NCI-H1092 treated with DMSO at 0.1 percent for 48 hours (cell line): ENCODE data around the gene SYPL1.
A peak's percentile ranks its signal among the peaks of the same experiment; 100 is the strongest.

ENCODE experiments used
- DNase-seq: peaks from one replicate; lab custom pipeline; 2025; lab: John Stamatoyannopoulos, UW

The SYPL1 gene

DNA sequence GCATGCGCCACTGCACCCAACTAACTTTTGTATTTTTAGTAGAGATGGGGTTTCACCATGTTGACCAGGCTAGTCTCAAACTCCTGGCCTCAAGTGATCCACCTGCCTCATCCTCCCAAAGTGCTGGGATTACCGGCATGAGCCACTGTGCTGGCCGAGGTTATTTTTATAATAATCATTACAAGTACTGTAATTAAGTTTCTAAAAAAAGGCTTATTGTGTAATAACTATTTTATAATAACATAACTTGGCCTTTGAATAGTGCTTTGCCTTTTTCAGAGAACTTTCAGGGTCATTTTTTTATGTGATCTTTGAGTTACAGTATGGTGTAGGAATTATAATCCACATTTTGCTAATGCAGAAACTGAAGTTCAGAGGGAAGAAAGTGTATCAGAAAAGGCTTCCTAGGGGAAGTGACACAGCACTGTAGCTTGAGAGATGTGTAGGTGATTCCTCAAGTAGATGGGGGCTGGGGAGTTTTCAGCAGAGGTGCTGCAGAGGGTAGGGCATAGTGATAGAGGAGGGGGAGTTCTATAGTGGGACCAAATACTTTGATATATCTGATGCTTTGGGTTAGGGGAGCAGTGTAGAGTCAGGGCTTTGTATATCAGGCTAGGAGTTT, 9.2 kb upstream of the SYPL1 start:
- no peak for DNase-seq

DNA sequence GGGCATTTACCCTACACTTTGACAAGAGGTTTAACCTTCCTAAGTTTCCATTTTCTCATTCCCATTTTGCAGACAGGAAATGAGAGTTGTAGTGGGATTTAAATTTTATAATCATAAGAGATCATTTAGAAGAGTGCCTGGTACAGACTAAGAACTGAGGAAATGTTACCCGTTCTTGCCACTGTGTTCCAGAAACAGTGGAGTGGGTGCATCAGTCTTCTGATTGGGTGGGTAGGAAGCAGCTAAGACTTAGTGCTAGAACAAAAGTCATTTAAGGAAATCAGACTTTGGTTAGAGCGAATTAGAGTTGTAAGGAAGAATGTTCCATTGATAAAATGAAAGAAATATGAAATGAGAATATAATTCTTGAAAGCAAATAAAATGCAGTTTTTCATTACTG, 8.4 kb upstream of the SYPL1 start:
- no peak for DNase-seq

- DNase-seq, result no peak
These were observed 7.6 kb upstream of the SYPL1 start for GRCh38 chr7:106119719-106120118.

- DNase-seq, result no peak
These were observed 5.9 kb upstream of the SYPL1 start for GRCh38 chr7:106117786-106118544.

DNA sequence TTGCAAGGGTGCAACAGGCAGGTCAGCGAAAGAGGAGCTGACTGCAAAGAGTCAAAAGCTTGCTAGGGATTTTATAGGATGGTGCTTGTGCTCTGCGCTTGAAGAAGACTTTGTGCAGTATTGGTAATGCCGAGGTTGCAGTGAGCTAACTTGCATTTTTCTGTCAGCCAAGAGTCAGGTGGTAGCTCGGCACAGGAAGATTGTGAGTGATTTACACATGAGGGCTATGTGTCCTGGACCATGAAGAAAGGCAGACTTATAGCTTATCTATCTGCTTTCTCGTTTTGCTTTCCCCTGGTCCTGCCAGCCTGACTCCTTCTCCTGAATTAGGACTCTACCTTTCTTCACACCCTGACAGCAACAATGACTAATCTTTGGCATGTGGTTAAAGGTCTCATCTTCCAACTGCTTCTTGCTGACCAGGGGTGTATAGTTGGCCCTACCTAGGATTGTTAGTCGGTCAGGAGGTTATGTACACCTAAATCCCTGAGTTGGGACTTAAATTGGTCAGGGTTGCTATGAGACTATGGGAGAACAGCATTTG, 4.1 kb upstream of the SYPL1 start:
- no peak for DNase-seq

DNA sequence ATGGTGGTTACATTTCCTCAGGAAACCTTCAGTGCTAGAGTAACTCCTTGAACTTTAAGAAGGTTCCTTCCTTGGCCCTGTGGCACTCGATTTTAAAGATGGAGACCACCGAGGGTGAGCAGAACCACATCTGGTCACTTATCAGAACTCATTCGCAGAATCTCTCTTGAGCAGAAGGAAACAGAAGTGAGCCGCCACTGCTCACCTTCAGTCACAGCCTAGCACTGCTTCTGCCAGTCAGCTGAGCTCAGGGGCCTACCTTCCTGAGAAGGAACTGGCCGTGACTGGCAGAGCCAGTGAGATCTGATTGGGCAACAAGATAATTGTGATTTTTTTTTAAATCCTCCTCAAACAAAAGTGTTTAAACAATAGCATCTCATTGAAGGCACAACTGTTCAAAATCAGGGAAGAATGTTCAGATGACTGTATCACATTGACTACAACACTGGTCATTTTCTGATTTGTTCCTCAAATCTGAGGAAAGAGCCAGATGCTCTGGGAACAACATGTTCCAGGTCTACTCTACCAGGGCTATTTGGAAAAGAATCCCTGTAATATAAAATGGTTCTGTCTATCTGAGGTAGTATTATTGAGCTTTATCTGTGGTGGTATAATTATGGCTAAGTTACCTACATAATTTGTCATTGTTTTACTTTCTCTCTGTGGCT, 2.7 kb upstream of the SYPL1 start:
- no peak for DNase-seq

DNA sequence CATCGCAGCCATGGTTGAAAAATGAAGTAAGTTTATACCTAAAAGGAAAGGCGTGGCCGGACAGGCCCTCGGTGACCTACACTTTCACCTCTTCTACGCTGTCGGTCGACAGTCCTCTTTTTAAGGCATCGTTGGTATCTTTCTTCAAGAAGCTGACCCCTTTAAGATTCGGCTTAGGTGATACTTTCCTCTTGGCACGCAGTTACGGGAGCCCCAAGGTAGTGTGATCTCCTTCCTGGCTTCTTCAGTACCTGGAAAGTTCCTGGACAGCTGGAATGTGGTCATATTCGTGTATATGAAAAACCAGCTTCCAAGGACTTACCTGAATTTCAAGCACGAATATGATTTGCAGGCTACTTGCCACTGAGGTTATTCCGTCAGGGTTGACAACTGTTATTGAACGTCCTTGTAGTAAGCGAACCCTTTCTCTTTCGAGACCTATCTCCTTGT, 885 bp upstream of the SYPL1 start:
- DNase-seq, result no peak

GRCh38 chr7:106111655-106112117, 426 bp downstream of the SYPL1 start:
- DNase-seq, result peak; percentile 63

DNA sequence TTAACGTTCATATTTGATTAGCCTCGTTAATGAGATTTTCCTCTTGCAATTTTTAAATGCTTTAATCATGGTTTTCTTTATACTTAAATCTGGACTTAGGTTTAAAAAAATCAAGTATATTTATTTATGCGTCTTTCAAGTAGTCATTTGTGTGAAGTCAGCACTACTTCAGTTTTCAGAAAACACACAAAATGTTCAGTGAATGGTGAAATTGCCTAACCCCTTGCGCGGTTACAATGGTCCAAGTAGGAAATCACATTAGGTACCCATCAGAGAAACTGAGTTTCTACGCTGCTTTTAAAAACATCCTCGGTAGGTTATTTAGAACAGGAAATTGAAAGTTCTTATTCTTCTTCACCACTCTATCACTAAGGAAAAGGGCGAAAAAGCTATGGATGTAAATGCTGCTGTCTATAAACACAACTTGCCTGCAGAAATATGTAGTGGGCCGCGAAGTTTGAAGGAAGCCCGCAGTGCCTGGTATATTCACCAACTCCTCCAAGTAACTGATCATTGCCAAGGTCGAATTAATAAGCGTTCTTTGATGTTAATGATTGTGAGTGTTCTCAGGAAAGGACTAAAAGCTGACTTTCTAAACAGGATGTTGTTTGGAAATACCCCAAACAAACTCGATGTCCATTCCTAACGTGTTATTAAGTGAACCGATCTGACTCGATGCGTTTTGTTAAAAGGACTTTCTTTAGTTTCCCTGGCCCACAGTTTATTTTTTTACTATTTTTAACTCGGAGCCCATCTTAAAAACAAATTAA, 1.0 kb downstream of the SYPL1 start:
- DNase-seq, result no peak

DNA sequence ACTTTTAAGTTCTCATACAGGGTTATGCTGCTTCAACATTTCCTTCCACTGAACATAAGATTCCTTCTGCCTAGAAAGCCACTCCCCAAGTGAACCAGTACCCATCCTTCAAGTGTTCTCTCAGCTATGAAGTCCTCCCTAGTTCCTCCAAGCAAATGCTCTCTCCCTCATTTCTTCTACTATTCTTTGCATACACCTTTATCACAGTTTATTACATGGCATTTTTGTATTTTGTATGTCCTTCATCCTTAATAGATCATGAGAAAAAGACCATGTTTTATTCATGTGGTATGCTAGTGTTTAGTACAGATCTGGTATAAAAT, 1.9 kb downstream of the SYPL1 start:
- DNase-seq, result no peak

DNA sequence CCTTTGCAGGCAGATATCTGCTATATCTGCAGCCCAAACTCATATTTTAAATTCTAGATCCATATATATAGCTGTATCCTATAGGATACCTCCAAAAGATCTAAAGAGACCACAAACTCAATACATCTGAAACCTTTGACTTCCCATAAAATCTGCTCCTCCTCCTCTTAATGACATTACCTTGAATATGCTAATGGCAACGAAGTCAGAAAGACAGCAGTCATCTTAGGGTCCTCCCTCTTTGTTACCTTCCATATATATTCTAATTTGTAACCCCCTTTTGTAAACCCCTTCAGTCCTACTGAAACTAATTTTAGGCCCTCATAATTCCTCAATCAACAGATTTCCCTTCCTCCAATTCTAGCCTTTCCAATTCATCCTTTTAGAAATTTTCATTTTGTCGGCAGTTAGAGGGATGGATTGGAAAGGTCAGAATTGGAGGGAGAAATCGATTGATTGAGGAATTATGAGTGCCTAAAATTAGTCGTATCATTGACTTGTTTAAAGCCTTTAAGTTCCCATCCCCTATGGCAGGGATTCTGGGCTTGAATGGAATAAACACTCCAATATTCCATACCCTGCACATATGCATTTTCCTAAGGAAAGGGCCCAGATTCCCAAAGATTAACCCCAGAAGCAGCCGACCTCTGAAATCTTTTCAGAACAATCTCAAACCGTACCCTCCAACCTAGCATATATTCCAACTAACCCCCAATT, 2.4 kb downstream of the SYPL1 start:
- no peak for DNase-seq

GRCh38 chr7:106108991-106109390, 3.1 kb downstream of the SYPL1 start:
- DNase-seq, result no peak

DNA sequence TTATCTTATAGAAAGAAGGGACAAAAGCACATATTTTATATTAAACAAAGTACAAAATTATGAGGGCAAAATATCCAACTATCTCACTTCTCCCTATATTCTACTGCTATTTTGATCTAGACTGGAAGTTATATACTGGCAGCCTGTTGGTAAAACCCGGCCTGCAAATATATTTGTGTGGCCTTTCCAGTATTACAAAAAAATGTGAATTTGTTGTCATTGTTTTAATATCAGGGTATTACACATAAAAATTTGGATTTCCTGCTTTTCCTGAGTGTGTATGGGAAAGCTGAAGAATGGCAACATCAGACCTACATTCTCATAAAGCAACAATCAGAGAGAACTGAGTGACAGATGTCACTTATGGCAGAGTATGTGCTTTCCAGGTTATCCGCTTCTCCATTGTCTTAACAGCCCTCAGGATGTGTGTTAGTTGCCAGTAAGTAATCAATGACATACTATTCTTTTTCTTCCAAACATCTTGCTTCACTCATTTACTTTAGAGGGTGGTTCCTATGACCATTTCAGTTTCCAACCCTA, 7.3 kb downstream of the SYPL1 start:
- DNase-seq, result no peak

DNA sequence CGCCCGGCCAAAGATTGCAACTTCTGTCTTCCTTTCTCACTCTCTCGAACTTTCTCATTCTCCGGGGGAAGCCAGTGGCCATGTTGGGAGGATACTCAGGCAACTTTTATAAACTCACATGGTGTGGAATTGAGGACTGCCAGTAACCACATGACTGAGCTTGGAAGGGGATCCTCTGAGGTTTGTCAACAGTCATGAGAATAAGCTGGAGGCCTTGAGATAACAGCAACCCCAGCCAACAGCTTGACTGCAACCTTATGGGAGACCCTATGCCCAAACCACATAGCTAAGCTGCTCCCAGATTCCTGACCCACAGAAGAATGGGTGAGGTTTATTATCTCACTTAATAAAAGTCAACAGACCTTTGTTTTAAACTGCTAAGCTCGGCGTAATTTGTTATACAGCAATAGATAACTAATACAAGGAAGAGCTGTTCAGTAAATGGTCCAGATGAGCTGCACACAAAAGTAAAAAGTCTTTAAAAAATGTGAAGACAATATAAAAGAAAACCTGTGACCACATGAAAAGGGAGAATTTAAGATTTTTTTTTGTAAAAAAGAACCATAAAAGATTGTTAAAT, 9.6 kb downstream of the SYPL1 start:
- no peak for DNase-seq

DNA sequence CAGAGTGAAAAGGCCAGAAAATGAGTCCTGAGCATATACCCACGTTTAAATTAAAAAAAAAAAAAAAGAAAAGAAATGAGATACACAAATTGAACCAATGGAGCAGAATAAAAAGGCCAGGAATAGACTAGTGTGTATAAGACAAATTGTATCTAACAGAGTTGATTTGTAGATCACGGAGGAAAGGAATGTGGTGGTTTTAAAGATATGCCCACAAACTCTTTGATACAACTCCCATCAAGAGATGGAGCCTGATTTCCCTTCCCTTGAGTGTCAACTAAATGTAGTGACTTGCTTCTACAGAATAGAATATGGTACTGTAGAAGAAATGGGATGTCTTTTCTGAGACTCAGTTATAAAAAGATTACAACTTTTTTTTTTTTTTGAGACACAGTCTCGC, 10.4 kb downstream of the SYPL1 start:
- no peak for DNase-seq

DNA sequence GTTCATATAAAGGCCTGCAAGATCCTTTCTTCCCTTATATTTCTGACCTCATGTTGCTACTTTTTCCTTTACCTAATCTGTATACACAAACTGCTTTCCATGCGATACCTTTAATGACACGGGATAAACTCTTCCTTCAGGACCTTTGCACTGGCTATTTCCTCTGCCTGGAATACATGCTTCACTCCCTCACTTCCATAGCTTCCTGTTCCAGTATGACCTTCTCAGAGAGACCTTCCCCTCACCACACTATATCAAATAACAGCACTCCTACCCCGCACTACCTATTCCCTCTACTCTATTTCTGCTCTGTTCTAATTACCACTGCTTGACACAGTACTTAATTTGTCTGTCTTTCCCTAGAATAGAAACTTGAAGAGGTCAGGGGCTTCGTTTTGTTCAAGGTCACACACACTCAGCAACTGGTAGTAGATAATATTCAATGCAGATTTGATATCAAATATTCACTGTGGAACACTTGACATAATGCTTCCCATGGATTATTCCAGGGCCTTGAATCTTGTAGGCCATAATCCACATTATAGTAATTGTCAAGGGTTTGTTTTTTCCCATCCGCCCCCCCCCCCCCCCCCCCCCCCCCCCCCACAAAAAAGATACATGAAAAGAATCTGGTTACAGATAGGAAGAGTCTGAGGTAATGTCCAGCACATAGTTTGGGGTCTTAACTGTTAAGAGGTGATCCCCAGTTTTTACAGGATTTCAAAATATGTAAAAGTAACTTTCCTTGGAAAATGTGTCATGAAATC, 11.1 kb downstream of the SYPL1 start:
- DNase-seq, result no peak

DNA sequence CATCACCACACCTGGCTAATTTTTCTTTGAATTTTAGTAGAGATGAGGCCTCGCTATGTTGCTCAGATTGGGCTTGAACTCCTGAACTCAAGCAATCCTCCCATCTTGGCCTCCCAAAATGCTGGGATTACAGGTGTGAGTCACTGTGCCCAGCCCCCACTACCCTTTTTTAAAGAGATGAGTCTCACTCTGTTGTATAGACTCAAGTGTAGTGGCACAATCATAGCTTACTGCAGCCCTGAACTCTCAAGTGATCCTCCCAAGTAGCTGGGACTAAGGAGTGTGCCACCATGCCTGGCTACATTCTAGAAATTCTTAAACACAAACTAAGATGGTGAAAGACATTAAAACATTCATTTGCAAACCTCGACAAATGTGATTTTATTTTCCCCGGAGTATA, 12.6 kb downstream of the SYPL1 start:
- DNase-seq, result no peak

GRCh38 chr7:106098889-106099288, 13.2 kb downstream of the SYPL1 start:
- no peak for DNase-seq

DNA sequence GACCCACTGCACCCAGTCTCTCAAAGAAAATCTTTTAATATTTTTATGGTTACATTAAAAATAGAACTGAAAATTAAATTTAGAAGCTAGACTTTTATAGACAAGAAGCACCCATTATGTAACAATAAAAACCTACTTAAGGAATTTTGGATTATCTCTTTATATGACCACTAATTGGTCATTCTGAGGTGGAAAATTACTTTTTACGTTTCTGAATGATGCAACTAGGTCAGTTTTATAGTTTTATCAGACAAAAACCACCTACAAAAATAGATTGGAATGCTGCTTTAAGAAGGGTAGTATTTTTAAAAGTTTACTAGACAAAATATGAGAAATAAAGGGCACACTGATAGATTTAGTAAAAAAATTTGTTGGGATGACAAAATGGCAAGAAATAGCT, 16.5 kb downstream of the SYPL1 start:
- no peak for DNase-seq

- no peak for DNase-seq
These were observed 17.3 kb downstream of the SYPL1 start for GRCh38 chr7:106094780-106095179.
